GM18907 (cell line): Measurements from ENCODE around the gene LBHD2.
A peak's percentile ranks its signal among the peaks of the same experiment; 100 is the strongest.
"Not testable (repeated sequence)": the region's sequence is repeated elsewhere in the genome, so short reads cannot be mapped to it uniquely, and the experiment has no call there.

Source experiments
- ATAC-seq: cut with Tn5 transposase; IDR thresholded peaks from one replicate; pipeline ENCODE4 v1.9.1; 2021; ENCODE audit warnings: mild to moderate bottlenecking, moderate library complexity; ENCODE audit not compliant: unreplicated experiment

LBHD2 gene

DNA sequence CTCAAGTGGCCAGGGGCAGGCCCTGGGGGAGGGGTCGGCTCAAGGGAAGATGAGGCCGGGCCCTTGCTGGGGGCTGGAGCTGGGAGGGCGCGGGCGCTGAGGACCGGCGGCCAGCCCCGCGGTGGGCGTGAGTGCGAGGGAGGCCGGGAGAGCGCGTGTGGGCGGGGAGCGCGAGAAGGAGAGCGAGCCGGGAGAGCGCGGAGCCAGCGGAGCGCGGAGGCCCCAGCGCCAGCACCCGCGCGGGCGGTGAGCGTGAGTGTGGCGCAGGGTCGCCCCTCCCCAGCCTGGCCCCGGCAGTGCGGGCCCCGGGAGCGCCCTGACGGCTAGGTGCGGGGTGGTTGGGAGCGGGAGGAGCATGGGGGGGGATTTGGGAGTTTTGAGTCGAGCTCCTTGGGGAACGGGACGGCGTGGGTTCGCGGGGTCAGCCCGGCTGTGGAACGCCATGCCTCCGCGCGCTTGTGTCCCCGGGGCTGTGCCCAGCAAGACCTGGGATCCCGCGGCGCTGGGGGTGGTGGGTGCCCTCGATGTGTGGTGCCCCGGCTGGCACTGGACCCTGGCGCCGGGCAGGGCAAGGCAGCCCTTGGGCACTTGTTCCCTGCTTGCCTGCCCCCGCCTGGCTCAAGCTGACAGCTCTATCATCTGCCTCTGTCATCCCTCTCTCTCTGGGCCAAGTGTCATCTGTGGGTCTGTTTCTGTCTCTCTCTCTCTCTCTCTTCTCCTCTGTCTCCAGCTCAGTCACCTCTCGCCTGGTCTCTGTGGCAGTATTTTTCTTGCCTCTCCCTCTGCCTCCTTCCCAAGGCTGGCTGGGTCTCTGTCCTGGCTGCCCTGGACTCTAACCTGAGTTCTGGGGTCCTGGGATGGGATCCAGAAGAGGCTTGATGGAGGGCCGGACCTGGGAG, at the start of gene LBHD2:
Gene LBHD2, plus strand, starts transcription at position 190 of the 899 bp plus-strand sequence. CDS start 1,803 bp downstream, outside the sequence.
- ATAC-seq, result no peak

DNA sequence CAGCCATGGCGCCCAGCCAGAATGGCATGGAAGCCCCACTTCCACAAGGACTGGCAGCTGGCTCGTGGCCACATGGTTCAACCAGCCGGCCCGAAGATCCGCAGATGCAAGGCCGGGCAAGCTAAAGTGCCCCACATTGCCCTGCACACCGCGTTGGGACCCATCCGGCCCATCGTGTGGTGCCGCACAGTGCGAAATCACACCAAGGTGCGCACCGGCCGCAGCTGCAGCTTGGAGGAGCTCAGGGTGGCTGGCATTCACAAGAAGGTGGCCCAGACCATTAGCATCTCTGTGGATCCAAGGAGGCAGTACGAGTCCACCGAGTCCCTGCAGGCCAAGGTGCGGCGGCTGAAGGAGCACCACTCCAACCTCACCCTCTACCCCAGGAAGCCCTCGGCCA, 42.5 kb upstream of the LBHD2 start:
- no peak for ATAC-seq

DNA sequence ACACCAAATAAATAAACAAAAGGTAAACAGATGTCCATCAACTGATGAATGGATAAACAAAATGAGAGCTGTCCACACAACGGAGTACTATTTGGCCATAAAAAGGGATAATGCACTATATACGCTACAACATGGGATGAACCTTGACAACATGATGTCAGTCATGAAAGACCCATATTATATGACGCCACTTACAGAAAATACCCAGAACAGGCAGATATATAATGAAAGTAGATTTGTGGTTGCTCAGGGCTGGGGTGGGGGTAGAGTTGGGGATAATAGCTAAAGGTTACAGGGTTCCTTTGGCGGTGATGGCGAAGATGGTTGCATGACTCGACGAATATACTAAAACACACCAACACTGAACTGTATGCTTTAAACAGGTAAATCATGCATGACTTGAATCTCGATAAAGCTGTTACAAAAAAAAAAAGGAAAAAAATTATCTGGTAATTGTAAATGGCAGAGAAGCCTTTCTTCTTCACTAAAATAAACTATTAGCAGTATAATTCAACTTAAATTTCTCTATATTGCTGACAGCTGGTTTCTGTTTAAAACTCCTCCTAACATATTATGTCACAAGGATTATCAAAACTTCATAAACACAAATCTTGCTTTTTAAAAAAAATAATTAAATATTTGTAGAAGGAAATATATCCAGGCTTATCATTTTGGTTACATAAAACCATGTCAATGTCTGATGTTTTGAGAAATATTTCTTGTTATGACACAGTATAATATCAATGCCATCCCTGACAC, 40.6 kb upstream of the LBHD2 start:
- no peak for ATAC-seq

DNA sequence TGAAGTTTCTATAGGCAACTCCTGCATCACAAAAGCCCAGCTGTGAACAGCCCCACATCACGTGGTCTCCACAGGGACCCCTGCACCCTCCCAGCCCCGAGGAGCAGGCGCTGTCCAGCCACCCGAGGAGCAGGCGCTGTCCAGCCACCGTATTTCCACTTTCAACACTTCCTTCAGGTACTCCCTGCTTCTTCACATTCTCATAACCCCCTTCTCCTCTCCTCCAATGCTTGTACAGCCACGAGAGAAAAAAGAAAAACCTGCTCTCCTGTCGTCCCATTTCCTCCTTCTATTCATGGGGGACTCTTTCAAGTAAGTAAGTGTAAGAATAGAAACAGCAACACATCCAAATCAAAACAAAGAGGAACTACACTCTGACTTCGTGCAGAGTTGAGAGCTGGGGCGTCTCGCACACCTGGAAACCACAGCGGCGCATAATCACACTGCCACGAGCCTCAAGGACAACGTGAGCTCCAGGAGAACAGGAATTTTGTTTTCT, 38.6 kb upstream of the LBHD2 start:
- no peak for ATAC-seq

DNA sequence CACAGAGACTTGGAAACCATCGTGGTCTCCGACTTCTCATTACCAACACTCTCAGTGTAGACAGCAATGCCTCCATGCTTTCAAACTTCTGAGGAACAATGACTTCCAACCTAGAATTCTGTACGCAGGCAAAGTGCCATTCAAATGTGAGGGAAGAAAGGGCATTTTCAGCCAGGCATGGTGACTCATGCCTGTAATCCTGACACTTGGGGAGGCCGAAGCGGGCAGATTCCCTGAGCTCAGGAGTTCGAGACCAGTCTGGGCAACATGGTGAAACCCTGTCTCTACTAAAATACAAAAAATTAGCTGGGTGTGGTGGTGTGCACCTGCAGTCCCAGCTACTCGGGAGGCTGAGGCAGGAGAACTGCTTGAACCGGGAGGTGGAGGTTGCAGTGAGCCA, 36.6 kb upstream of the LBHD2 start:
- ATAC-seq, result not testable (repeated sequence)

DNA sequence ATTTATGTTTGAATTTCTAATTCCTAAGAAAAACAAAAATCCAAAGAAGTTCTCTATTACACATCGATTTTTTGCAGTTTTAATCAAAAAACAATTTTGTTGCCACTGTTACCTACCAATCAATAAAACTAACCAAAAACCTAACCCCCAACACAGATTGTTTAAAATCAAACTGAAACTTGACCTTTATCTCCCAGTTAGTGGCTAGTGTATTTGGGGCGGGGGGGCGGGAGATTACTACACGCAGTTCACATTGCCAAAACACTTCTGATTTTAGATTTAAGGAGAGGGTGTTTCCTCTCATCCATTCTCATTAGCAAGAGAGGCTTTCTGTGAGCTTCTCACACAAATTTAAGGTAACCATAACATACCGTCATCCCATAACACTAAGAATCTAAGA, 33.1 kb upstream of the LBHD2 start:
- ATAC-seq, result no peak

DNA sequence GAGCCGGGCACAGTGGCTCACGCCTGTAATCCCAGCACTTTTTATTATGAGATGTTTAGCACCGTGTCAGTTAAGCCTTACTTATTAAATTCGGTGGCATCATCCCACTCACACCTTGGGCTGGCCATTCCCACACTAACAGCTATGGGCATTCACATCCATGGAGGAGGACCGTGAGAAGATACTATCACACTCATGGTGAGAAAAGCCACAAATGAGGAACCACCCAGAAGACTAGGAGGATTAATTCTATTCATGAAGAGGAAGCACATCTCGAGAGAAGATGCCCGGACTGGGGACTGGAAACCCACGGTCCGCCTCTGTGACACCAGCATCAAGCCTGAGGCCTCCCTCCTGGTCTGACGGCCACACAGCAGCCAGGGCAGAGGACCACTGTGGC, 31.6 kb upstream of the LBHD2 start:
- ATAC-seq, result no peak

DNA sequence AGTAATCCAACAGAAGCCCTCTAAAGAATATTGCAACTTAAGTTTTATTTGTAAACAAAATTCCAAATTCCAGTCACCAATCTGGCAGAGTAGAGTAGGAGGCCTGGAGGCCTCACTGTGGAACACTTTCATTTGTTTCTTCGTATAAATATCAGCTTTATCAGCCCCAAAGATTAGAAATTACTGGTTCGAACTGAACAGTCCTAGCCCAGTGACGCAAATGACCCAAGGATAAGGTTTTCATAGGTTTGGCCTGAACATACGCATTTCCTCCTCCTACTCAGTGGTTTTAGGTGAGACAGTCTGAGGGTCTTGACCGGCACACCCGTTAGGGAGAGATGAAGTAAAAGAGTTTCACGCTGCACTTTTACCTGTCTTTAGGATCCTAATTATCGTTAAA, 28.3 kb upstream of the LBHD2 start:
- no peak for ATAC-seq

DNA sequence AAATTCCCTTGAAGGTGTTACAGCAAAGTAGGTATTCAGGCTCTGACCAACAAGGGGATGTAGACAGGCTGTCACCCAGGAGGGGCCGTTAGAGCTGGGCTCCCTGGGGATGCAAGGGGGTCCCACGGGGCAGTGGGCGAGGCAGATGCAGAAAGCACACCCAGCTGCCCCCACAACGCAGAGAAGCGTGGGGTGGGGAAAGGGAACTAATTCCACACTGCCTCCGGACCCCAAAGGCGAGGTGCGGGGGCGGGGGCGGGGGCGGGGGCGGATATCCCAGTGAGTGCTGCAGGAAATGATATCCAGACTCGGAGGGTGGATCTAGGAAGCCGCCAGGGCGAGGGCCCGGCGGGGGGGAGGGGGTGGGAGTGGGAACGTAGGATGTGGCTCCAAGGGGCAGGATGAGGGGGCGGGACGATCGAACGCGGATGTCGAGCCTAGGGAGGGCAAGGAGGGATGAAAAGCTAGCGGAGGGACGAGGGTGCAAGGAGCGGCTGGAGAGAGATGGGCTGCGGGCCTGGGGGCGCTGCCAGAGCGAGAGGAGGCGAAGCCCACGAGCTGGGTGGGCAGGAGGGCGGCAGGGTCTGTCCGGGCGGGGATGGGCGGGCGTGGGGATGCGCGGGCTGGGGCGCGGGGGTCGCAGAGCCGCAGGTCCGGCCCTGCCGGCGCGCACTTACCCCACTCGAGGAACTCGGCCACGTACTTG, 27.5 kb upstream of the LBHD2 start:
- peak; percentile 3 for ATAC-seq

DNA sequence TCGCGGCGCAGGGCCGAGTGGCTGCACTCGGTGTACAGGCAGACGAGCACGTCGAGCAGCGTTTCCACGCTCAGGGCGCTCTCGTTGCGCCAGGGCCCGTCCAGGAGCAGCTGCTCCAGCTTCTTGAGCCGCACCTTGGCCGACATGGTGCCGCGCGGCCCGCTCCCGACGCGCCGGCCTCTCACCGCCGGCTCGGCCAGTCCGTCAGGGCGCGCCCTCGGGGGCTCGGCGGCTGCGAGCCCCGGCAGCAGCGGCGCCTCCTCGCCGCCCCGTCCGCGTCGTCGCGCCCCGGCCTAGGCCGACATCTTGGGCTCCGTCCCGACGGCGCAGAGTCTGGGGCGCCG, 27.0 kb upstream of the LBHD2 start:
- peak; percentile 26 for ATAC-seq

DNA sequence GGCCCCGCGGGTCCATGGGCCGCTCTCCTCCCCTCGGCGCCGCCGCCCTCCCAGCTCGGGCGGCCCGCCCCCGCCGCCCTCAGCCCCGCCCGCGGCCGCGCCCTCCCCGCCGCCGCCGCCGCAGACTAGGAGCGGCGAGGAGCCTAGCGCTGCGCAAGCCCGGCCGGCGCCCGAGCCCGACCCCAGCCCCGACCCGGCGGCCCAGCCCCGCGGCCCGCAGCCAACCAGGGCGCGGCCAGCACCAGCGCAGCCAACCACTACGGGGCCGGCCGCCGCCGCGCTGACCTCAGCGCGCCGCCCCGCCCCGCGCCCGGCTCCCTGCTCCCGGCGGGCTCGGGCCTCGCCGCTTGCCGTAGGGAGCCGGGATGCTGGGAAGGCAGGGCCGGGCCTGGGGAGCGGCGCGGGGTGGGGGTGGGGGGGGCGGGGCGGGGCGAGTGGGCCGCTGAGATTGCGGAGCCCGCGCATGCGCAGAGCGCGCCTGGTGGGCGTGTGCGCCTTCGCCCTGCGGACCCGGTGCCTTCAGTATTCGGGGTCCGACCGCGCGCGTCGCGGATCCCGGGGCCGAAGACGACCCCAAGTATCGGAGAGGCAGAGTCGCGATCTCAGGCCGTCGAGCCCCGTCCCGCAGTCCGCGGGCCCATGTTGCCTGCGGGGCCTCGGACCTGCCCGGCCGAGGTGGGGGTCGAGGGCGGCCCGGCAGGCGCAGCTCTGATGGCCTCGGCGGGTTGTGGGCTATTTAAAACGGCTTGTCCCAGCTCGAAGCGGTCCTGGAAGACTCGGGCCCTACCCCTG, 26.4 kb upstream of the LBHD2 start, which contains the start of gene CDC42BPB:
Gene CDC42BPB, minus strand, starts transcription at position 178 of the 792 bp plus-strand sequence. CDS start 376 bp downstream, outside the sequence.
- peak; percentile 68 for ATAC-seq

DNA sequence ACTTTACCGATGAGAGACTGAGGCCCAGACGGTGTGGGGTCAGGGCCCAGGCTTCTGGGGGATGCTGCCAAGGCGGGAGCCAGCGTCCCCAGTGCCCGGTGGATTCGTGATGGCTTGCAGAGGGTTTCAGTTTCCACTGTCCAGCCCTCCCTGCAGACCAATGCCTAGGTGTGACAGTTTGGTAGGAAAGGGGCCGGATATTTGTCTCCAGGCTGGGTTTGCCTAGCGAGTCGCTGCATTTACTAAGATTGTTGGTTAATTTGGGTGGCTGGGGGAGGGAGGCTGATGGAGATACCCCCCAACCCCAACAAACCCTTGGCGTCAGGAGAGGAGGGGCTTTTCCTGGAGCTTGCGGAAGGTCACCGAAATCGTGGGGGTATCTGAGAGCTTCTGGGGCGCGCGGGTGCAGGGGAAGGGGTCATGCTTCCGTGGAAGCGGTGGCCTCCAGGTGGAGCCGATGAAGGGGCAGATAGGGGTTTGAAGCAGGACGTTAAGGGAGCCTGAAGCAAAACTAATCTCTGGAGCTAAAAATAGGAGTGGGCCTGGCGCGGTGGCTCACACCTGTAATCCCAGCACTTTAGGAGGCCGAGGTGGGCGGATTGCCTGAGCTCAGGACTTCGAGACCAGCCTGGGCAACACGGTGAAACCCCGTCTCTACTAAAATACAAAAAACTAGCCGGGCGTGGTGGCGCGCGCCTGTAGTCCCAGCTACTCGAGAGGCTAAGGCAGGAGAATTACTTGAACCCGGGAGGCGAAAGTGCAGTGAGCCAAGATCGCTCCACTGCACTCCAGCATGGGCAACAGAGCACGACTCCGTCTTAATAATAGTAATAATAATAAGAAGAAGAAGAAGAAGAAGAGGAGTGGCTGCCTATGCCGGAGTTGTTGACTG, 25.6 kb upstream of the LBHD2 start:
- no peak for ATAC-seq

DNA sequence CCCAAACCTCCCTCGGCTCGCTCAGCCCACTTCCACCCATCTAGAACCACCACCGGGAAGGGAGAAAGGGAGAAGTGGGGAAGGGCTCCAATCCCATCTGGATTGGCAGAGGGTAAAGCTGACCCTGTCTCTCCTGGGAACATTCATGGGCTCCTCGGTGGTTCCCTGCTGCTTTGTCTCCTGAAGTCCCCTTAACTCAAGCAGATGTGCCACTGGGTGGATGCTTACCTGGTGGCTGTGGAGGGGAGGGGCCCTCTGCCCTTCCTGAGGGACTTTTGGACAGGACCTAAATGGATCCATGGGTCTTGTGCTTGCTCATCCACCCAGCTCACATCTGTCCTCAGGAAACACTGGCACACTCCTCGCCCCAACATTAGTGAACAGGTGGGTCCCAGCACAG, 24.5 kb upstream of the LBHD2 start:
- ATAC-seq, result no peak

DNA sequence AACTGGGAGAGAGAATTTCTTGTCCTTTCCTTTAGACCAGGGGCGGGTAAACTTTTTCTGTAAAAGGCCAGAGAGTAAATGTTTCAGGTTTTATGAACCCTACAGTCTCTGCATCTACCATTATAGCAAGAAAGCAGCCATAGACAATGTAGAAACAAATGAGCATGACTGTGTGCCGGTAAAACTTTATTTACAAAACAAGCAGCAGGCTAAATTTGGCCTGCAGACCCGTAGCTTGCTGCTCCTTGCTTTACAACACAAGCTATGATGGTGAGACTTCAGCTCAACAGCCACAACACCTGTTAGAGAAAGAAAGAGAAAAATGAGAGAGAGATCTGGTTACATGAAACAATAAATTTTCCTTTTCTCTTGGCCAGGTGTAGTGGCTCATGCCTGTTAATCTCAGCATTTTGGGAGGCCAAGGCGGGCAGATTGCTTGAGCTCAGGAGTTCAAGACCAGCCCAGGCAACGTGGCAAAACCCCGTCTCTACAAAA, 22.5 kb upstream of the LBHD2 start:
- no peak for ATAC-seq

DNA sequence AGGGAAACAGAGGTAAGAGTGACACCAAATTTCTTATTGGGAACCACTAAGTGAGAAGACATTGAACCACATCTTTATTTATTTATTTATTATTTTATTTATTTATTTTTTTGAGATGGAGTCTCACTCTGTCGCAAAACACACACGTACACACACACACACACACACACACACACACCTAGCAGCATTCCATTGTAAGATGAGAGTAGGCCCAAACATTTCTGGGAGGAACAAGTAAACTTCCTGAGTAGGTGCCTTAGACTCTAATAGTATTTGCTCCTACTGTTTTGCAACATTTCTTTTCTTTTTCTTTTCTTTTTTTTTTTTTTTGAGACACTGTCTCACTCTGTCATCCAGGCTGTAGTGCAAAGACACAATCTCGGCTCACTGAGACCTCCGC, 19.6 kb upstream of the LBHD2 start:
- no peak for ATAC-seq

DNA sequence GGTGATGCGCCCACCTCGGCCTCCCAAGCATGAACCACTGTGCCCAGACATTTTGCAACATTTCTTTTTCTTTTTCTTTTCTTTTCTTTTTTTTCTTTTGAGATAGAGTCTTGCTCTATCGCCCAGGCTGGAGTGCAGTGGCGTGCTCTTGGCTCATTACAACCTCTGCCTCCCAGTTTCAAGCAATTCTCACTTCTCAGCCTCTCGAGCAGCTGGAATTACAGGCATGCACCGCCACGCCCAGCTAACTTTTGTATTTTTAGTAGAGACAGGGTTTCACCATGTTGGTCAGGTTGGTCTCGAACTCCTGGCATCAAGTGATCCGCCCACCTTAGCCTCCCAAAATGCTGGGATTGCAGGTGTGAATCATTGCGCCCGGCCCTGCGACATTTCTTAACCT, 19.0 kb upstream of the LBHD2 start:
- no peak for ATAC-seq

DNA sequence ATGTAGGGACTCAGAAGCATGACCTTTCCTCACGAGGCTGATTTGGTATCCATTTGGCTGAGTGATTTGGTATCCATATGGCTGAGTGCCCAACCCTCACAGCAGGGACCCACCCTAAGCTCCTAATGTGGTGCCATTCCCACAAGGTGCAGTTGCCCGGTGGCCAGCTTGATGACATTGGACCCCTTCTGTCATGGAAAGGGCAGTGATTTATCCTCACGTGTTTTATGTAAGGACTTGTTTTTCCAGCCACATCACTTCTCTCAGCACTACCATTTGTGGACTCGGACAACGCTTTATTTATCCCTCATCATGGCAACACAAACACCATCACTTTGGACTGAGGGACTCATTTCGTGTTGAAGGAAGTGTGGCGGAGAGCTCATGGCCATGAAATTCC, 18.1 kb upstream of the LBHD2 start:
- ATAC-seq, result no peak

DNA sequence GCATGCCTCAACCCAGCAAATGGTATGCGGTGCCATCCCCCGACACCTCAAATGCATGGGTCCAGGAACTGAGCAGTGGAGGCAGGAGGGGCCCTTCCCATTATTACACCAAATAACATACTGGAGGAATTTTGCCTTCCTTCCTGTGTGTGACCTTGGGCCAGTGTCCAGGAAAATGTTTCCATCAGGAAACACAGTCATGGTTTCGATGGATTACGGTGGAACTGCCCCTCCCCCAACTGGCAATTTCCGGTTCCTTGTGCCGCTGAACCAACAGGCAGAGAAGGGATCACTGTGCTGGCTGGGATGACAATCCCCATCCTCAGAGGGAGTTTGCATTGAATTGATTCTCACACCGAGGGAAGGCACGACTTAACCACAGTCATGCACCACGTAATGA, 17.6 kb upstream of the LBHD2 start:
- no peak for ATAC-seq

DNA sequence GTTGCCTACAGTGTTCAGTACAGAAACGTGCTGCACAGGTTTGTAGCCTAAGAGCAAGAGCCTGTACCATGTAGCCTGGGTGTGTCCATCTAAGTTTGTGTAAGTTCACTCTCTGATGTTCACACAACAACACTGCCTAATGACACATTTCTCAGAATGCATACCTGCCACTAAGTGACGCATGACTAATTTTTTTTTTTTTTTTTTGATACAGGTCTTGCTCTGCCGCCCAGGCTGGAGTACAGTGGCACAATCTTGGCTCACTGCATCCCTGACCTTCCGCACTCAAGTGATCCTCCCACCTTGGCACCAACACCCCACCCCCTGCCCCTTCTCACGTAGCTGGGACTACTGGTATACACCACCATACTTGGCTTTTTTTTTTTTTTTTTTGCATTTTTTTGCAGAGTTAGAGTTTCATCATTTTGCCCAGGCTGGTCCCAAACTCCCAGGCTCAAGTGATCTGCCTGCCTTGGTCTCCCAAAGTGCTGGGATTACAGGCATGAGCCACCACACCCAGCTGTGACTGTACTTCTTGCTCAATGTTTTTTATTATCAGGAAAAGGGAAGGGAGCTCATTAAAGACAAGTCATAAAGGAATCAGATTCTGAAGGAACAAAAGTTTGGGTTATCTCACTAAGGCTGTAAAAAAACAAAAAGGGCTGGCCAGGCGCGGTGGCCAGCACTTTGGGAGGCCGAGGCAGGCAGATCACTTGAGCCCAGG, 16.6 kb upstream of the LBHD2 start:
- no peak for ATAC-seq
